HG03103 (cell line): ENCODE data around the gene PRICKLE3.

Experiments
- ATAC-seq: cut with Tn5 transposase; IDR thresholded peaks from one replicate; pipeline ENCODE4 v1.9.1; 2021; ENCODE audit warnings: low read depth; ENCODE audit not compliant: unreplicated experiment

Gene PRICKLE3

GRCh38 chrX:49186125-49187027 lies at the start of gene PRICKLE3:
PRICKLE3 (minus strand) TSS chrX:49186373; CDS start chrX:49186297, 76 bp downstream.
- ATAC-seq: no peak

- ATAC-seq: no peak
These were observed 47.8 kb upstream of the PRICKLE3 start for GRCh38 chrX:49233887-49234555.

GRCh38 chrX:49233176-49233575 lies 47.0 kb upstream of the PRICKLE3 start, which contains the start of gene CACNA1F:
CACNA1F (minus strand) TSS chrX:49233340; CDS start chrX:49233309, 31 bp downstream.
- ATAC-seq: no peak

- ATAC-seq: no peak
These were observed 46.4 kb upstream of the PRICKLE3 start for GRCh38 chrX:49232525-49232924.

GRCh38 chrX:49231333-49232000 lies 45.3 kb upstream of the PRICKLE3 start:
- no peak for ATAC-seq

GRCh38 chrX:49230500-49231232 lies 44.5 kb upstream of the PRICKLE3 start:
- no peak for ATAC-seq

- no peak for ATAC-seq
These were observed 42.0 kb upstream of the PRICKLE3 start for GRCh38 chrX:49228185-49228584.

- ATAC-seq: no peak
These were observed 41.6 kb upstream of the PRICKLE3 start for GRCh38 chrX:49227726-49228125.

- no peak for ATAC-seq
These were observed 40.8 kb upstream of the PRICKLE3 start for GRCh38 chrX:49226946-49227345.

GRCh38 chrX:49225858-49226257 lies 39.7 kb upstream of the PRICKLE3 start:
- no peak for ATAC-seq

GRCh38 chrX:49221868-49222267 lies 35.7 kb upstream of the PRICKLE3 start:
- ATAC-seq: no peak

- ATAC-seq: no peak
These were observed 33.9 kb upstream of the PRICKLE3 start for GRCh38 chrX:49220100-49220499.

GRCh38 chrX:49214996-49215526 lies 28.9 kb upstream of the PRICKLE3 start:
- no peak for ATAC-seq

- ATAC-seq: no peak
These were observed 28.2 kb upstream of the PRICKLE3 start for GRCh38 chrX:49214416-49214815.

- no peak for ATAC-seq
These were observed 26.7 kb upstream of the PRICKLE3 start for GRCh38 chrX:49212861-49213260.

GRCh38 chrX:49212209-49212608 lies 26.0 kb upstream of the PRICKLE3 start:
- no peak for ATAC-seq

GRCh38 chrX:49211074-49211473 lies 24.9 kb upstream of the PRICKLE3 start:
- no peak for ATAC-seq

- ATAC-seq: no peak
These were observed 24.2 kb upstream of the PRICKLE3 start for GRCh38 chrX:49210406-49210805.

- no peak for ATAC-seq
These were observed 23.5 kb upstream of the PRICKLE3 start for GRCh38 chrX:49209434-49210251.
